Measurements from ENCODE around the gene OR2K2. TPM values are rescaled to one million over a fixed set of nuclear protein-coding genes. Genes with fewer than 3 reads are reported as not detected.

The OR2K2 gene
- total RNA-seq, 4 donors from 2014 or later = not detected

Other genes with a start within 250 kb of the OR2K2 start
- 100 to 1,000 TPM in 1 of 4 donors, 10 to 100 TPM in 3; 78.1 to 128 (median 81.5) TPM for gene ECPAS, start 154.2 kb upstream of the OR2K2 start, total RNA-seq
- 10 to 100 TPM; 26.2 to 82.4 (median 36.0) TPM for gene ZNF483, start 195.0 kb upstream of the OR2K2 start, total RNA-seq